Inflammatory macrophage (primary cell): ENCODE measurements around the gene DIS3L2.
A peak's percentile ranks its signal among the peaks of the same experiment; 100 is the strongest.
"Not testable (repeated sequence)": the region's sequence is repeated elsewhere in the genome, so short reads cannot be mapped to it uniquely, and the experiment has no call there.

Experiments used
- DNase-seq, 2 donors: peaks; one replicate each; pipeline ENCODE4 v3.0.0-alpha.2; 2020 to 2022

The DIS3L2 gene

DNA sequence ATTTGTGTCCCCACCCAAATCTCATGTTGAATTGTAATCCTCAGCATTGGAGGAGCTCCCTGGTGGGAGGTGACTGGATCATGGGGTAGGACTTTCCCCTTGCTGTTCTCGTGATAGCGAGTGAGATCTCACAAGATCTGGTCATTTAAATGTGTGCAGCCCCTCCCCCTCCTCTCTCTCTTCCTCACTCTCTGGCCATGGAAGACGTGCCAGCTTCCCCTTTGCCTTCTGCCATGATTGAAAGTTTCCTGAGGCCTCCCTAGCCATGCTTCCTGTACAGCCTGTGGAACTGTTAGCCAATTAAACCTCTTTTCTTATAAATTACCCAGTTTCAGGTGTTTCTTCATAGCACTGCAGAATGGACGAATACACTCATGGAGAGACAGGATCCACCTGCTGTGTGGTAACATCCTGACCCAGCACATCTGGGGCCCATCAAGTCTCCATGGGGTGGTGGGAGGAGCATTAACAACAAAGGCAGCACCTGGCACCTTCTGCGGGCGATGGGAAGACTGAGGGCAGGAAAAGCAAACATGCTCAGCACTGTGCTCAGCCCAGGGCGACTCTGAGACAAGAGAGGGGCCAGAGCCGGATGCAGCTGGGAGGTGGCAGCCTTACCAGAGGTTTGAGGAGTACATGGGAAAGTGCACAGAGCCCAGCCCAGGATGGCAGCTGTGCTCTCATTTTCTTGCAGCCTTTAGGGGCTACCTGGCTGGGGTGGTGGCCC, 400.8 kb downstream of the DIS3L2 start:
- DNase-seq = no peak

DNA sequence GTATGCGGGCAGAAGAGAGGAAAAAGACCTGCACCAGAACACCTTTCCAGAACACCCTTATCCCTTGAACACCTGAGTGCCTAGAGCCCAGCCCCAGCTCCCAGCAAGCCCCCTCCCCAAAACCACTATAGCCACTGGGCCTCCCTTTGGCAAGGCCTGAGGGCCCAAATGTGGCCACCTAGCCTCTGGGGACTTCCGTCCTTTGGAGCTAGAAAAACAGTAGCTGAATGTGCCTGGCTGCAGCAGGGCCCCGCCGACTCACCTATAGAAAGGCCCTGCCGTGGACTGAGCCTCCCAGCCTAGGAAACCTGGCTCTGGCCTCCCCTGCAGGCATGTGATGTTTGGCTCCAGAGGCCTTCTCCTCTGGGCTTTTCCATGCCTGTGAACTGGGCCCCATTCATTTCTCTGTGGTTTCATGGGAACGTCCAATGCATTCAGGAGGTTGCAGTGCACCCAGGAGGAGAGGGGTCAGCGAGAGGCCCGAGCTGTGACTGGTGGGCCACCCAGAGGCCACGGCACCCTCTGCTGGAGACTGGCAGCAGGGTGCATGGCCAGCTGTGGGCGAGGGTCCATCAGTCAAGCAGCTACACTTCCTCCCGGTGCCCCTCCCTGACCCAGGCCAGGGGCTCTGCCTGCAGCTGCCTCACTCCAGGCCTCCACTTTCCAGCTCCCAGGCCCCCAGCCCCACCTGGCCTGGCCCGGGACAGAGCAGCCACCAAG, 401.7 kb downstream of the DIS3L2 start:
- not testable (repeated sequence) for DNase-seq

DNA sequence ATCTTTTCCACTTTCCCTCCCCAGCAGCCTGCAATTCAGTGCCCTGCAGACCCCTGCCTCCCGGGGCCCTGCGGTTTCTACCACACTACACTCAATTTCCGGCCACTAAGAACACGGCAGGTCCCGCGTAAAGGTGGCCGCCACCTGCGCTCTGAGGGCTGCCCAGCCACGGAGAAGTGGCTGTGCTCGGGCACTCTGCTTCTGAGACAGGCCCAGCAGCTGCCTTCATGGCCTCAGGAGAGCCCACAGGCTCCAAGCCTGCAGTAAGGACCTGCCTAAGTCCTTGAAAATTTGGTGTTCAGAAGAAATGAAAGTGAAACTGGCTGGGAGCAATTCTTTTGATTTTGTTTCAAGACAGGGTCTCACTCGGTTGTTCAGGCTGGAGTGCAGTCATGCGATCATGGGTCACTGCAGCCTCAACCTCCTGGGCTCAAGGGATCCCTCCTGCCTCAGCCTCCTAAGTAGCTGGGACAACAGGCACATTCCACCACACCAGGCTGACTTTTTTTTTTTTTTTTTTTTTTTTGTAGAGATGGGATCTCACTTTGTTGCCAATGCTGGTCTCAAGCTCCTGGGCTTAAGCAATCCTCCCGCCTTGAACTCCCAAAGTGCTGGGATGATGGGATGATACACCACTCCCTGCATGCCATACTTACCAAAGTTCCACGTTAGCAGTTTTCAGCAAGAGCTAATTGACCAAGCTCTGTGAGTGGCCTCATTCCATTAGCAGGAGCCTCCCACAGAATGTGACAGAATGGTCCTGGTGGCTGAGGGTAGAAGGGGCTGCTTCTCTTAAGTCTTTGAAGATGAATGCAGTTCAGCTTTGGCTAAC, 402.5 kb downstream of the DIS3L2 start:
- peak; percentile 5 to 30 for DNase-seq

DNA sequence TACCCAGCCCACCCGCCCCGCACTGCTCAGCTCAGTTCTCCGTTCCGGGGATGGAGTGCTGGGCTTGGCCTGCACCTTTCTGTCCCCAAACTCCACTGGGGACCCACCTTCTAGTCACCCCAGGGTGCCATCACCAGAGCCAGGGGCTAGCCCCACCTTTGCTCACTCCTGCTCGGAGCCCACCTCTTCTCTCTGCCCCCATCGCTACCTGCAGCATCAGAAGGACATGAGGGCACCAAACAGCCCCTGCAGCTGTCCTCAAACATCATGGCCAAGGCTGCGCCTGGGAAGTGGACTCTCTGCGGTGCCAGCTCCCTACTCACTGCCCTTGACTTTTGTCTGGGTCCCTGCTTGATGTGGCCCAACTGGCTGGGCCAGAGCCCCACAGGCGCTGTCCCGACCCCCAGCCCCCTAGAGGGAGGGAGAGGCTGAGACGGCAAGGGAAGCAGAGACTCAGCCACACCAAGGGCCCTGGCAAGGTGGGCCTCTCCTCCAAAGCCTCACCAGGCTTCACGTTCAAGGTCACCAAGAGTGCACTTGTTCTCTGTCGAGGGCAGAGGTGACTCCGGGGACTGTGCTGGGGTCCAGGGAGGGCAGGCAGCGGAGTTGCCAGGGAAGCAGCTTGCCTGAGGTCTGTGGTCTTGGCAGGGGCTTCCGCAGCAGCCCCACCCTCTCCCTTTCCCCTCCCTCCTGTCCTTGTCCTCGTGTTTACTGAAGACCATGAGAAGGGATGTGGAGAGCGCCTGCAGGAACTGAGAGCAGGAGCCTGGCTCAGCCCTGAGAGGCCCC, 403.5 kb downstream of the DIS3L2 start:
- DNase-seq = not testable (repeated sequence)

DNA sequence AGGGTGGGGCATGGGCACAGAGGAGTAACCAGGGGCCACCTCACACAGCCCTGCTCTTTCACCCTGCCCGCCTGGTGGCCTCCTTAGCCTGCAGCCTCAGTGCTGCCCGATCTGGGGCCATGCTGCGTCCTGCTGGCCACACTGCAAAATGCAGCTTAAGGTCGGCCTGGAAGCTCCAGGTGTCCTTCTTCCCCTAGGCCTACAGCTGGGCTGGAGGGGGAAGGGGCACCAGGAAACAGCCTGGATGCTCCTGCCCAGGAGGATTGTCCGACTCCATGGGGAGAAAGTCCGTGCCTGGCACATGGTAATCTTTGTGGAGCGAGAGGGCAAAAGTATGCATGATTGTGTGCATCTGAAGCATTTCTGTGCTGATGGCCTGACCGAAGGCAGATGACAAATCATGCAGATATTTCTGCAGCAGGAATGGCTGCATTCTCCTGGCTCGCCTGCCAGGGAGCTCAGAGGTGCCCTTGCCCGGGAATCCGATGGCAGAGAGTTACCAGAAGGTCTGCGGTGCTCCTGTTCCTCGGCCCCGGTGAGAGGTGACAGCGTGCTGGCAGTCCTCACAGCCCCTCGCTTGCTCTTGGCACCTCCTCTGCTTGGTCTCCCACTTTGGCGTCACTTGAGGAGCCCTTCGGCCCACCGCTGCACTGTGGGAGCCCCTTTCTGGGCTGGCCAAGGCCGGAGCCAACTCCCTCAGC, 404.3 kb downstream of the DIS3L2 start:
- peak; percentile 19 to 63 for DNase-seq

DNA sequence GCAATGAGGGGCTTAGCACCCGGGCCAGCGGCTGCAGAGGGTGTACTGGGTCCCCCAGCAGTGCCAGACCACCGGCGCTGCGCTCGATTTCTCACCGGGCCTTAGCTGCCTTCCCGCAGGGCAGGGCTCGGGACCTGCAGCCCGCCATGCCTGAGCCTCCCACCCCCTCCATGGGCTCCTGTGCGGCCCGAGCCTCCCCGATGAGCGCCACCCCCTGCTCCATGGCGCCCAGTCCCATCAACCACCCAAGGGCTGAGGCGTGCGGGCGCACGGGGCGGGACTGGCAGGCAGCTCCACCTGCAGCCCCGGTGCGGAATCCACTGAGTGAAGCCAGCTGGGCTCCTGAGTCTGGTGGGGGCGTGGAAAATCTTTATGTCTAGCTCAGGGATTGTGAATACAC, 404.9 kb downstream of the DIS3L2 start:
- DNase-seq = not testable (repeated sequence)

DNA sequence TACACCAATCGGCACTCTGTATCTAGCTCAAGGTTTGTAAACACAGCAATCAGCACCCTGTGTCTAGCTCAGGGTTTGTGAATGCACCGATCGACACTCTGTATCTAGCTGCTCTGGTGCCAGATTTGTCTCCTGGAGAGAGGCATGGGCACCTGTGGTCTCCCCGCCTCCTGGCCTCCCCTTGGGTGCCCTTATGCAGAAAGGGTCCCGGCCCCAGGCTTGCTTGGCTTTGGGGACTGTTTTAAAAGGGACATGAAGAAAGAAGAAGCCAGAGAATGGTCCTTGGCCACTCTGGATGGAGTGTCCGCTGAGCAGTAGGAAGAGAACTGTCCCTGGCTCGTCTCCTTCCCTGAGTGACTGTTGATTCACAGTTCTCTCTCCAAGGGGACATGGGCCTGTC, 405.5 kb downstream of the DIS3L2 start:
- DNase-seq = no peak

DNA sequence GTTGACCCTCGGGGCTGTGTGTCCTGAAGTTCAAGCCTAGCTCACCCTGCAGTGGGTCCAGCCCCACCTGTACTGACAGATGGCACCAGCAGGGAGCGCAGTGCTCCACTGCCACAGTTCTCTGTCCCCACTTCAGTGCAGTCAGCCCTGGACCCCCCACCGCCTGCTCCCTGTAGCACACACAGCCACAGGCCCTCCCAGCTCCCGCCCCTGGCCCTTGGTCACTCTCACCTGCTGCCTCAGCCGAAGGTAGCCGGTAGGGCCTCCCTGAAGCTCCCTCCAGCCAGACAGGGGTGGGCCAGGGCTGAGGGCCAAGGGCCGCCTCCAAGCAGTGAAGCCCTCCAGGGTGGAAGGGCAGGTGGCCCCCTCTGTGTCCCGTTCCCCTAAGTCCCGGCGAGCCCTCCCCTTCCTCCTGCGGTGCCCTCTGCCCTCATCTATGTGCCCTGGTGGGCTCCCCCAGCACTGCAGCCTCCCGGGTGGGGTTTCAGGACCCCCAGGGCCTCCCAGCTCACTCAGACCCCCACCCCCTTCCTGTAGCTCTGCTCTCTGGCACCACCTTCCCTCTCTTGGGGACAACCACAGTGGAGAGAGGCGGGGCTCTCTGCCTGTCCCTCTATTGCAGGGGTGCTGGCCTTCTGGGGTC, 406.2 kb downstream of the DIS3L2 start:
- no peak for DNase-seq

DNA sequence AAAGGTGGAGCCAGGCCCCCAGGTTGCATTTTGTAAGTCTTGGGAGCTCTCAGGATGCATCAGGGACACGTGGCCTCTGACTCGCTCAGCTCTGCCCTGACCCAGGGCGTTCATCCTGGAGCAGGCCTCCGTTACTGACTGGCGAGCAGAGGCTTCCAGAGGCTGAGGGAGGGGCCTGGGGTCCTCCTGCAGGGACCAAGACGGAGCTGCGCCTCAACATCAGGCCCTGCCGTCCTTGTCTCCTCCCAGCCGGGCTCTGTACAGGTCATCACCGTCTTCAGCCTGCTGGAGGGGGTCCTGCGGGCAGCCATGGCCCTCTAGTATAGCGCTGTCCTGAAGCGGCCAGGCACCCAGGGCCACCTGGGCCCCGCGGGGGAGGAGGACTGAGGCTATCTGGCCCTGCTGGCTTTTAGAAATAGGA, 406.8 kb downstream of the DIS3L2 start:
- DNase-seq = peak in 1 of 2 donors; percentile 24

DNA sequence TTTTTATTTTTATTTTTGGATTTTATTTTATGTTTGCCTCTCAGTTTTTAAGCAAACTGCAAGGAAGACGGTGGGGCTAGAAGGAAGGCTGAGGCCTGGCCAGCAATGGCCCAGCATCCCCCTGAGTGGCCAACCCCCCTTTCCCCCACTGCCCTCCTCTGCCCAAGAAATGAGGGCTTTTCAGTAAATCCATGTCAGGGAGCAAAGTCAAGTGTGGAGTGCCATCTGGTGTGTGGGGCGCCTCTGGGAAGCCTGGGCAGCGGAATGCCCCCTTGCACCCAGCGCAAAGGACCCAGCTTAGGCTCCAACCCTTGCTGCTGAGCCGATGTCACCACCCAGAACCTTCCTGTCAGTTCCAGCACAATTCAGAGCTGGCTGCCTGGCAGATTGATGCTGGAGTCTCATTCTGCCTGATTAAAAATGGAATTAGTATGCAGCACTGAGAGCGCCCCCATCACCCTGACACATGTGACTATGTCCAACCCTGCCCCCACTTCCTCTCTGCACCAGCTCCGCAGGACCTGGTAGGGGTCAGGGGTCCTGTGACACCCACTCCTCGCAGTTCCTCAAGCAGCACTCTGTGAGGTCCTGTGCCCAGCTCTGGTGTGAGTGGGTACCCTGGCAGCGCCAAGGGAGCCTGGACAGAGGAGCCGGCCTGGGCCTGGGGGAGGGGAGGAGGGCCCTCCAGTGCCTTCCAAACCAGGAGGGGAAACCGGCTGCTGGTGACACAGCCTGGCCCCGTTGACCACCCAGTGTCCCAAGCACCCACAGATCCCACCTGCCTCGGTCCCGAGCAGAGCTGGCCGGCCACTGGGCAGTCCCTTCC, 407.8 kb downstream of the DIS3L2 start:
- DNase-seq = peak in 1 of 2 donors; percentile 86

DNA sequence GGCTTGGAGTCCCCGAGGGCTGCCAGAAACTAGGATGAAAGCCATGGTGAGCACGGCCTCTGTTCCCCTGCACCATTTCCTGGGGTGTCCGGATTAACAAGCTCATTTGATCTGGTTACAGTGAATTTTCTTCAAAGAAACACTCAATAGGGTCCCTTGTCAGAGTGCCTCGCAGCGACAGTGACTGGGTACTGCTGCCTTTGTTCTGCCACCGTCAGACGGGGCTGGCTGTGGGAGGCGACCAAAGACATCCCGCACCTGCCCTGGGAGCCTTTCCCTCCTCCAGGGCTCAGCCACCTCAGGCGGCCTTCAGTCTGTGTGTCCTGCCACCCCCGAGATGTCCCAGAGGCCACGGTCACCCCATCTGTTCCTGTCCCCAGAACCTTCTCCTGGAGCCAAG, 408.5 kb downstream of the DIS3L2 start:
- not testable (repeated sequence) for DNase-seq

DNA sequence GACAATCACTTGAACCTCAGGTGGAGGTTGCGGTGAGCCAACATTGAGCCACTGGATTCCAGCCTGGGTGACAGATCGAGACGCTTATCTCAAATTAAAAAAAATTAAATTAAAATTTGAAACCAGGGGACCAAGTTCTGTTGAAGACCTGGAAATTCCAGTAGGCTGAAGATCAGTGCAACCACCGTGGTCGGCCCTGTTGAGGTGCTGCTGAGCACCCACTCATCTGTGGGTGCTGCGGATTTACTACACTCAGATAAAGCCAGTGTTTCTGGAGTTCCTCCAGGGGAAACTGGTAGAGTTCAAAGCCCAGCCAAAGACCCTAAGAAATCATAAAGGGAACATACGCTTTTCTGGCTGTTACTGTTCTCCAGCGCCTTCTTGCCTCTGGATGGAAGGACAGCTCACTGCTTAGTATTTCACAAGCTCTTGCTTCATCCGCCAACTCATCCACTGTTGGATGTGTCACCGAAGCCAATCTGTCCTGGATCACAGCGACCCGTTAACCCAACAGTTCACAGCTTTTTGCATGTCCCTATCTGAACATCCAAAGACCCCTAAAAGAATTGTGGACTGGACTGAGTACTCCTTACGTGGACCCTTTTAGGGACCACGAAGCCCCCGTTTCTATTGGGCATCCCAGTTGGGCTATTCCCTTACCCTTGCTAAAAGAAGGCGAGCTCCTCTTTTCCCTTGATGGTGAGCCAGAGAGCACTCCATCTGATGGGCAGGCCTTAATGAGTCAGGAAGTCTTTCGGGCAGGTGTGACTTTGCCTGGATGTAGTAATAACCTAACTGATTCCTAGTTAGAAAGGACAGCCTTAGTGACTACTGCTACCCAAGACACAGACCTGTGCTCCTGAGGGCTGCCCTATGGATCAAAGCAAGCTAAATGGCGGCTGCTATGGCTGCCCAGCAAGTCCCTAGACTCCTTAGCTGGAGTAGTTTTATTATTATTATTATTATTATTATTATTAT, 411.0 kb downstream of the DIS3L2 start:
- DNase-seq = peak; percentile 71 to 91

DNA sequence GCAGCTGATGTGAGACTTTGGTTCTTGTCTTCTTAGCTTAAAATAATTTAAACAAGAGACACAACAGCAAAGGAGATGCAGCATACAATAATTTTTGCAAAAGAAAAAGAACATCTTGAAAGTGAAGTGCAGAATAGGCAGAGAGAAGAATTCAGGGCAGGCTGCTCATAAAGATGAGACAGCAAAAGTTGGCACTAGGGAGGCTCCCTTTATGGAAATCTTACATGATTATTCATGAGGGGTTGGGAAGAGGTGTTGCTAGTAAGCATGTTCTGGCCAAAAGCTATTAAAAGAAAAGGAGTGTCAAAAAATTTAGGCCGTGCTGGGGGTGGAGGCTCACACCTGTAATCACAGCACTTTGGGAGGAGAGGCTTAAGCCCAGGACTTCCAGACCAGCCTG, 412.8 kb downstream of the DIS3L2 start:
- no peak for DNase-seq

DNA sequence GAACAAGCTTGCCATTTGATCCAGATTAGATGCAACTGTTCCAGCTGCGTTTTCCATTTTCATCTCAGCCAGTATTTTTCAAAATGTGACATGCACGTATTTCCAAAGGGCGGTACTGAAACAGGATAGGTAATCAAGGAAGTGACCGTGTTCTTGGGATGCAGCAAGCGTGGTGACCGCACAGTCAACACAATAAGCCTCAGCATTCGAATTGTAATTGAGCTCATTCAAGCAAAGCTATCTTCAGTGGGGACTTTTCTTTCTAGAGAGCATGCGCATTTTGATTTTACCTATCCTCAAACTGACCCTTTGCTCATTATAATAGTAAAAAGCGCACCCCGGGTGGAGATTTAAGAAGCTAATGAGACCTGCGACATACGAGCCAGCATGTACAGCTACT, 413.7 kb downstream of the DIS3L2 start:
- no peak for DNase-seq

DNA sequence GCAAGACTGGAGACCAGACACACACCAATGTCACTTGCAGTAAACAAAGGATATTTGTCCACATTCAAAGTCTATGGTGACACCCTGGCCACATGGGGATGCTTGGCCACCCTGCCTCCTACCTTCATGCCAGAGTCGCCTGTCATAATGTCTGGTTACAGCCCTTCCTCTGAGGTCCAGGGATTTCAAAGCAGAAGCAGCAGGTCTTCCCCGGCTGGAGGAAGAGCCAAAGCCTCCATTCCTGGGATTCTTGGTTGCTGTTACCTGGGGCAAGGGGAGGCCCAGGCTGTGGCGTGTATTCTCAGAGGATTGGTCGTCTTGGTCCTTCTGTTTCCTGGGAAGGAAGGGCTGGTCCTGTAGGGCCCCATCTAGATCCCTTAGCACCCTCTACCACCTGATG, 414.7 kb downstream of the DIS3L2 start:
- DNase-seq = no peak

DNA sequence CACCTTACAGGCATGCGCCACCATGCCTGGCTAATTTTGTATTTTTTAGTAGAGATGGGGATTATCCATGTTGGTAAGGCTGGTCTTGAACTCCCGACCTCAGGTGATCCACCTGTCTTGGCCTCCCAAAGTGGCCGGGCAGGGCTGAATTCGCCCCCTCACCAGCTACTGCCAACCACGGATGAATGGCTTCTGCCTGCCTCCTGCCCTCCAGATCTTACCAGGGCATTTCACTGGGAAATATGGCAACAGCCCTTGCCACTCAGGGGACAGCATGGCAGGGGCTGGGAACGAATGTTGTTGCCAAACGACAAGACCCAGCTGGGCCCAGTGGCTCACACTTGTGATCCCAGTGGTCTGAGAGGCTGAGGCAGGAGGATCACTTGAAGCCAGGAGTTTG, 415.2 kb downstream of the DIS3L2 start:
- no peak for DNase-seq

DNA sequence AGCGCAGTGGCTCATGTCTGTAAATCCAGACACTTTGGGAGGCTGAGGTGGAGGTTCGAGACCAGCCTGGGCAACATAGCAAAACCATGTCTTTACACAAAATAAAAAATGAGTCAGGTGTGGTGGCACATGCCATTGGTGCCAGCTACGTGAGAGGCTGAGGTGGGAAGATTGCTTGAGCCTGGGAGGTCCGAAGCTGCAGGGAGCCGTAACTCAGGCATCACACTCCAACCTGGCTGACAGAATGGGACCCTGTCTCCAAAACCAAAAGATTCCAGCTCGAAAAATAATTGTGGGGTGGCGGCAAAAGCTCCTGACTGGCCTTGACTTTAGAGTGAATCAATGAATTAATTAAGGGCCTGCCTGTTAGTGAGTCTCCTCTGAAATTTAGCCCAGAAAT, 415.8 kb downstream of the DIS3L2 start:
- no peak for DNase-seq

DNA sequence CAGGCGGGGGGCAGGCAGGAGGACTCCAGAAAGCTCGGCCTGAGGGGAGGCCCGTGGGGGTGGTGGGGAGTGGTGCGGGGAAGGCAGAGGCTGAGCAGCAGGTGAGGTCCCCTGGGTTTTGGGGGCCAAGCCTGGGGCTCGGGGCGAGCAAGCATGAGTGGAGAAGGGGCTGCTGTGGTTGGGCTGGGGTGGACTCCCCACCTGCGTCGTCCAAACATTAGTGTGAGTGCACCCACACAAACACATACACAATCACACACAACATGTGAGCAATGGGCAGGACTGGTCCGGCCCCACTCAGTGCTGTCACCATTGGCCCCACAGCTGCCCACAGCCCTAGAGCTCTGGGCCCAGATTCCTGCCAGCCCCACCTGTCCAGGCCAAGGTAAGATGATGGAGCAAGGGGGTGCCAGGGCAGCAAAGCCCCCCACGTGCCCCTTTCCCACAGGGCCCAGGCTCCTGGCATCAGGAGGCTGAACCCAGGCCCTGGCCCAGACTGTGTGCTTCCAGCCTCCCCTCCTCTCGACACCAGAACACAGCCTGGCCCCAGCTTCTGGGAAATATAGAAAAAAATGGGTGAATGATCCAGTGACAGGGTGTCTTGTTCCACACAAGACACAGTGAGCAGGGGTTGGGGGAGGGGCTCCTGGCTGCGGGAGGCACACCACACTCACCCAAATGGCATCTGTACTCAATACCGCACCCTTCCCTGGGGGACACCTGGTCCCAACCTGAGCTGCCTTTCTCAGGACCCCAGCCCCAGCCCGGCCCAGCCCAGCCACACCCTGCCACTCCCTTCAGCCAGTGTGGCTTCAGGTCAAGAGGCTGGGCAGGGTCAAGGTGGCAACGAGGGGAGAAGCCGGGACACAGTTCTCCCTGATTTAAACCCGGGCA, 416.6 kb downstream of the DIS3L2 start:
- no peak for DNase-seq
